Skin of body (tissue), 2 donors: ENCODE data around the gene TTYH1. TPM values are rescaled to one million over a fixed set of nuclear protein-coding genes. Genes with fewer than 3 reads are reported as not detected.
"Not testable (repeated sequence)": the region's sequence is repeated elsewhere in the genome, so short reads cannot be mapped to it uniquely, and the experiment has no call there.

Experiments
- DNase-seq: peaks from one replicate; lab custom pipeline; 2025; lab: John Stamatoyannopoulos, UW
- total RNA-seq: library from RNA; depleted of rRNA; stranded (reverse); fragments of >200 nt; gene quantifications from one replicate; pipeline ENCODE4 v1.2.3, GENCODE V29; 2014

Gene TTYH1
- total RNA-seq, 1 donor from 2014 or later, result 9.2 TPM

GRCh38 chr19:54439174-54439851, 24.0 kb downstream of the TTYH1 start:
- DNase-seq, result no peak

GRCh38 chr19:54440641-54441040, 25.4 kb downstream of the TTYH1 start:
- no peak for DNase-seq

- no peak for DNase-seq
Observed at GRCh38 chr19:54444737-54445136, 29.5 kb downstream of the TTYH1 start.

GRCh38 chr19:54446349-54446748, 31.1 kb downstream of the TTYH1 start:
- DNase-seq, result not testable (repeated sequence)

GRCh38 chr19:54448040-54448773, 32.9 kb downstream of the TTYH1 start:
- peak; percentile 71 for DNase-seq

GRCh38 chr19:54448774-54449700, 33.8 kb downstream of the TTYH1 start, which contains the start of gene LENG8:
Gene LENG8, plus strand, starts transcription at chr19:54449199. Its CDS starts 2,146 bp downstream, at chr19:54451345.
- DNase-seq, result peak; percentile 98

- no peak for DNase-seq
Observed at GRCh38 chr19:54449701-54450069, 34.4 kb downstream of the TTYH1 start.

GRCh38 chr19:54451331-54451871, 36.1 kb downstream of the TTYH1 start:
- no peak for DNase-seq

GRCh38 chr19:54451997-54452396, 36.7 kb downstream of the TTYH1 start:
- no peak for DNase-seq

GRCh38 chr19:54452626-54453025, 37.4 kb downstream of the TTYH1 start:
- DNase-seq, result no peak

GRCh38 chr19:54453921-54454780, 38.9 kb downstream of the TTYH1 start:
- no peak for DNase-seq

- DNase-seq, result no peak
Observed at GRCh38 chr19:54454781-54455675, 39.8 kb downstream of the TTYH1 start.

GRCh38 chr19:54455786-54456422, 40.6 kb downstream of the TTYH1 start:
- no peak for DNase-seq

- no peak for DNase-seq
Observed at GRCh38 chr19:54456423-54457373, 41.4 kb downstream of the TTYH1 start.

- no peak for DNase-seq
Observed at GRCh38 chr19:54457773-54458647, 42.7 kb downstream of the TTYH1 start.

- no peak for DNase-seq
Observed at GRCh38 chr19:54458648-54459281, 43.5 kb downstream of the TTYH1 start.
